NOMO-1 (cell line): ENCODE results near the gene MIA2.
"Not testable (repeated sequence)": the region's sequence is repeated elsewhere in the genome, so short reads cannot be mapped to it uniquely, and the experiment has no call there.

ENCODE experiments used
- DNase-seq, 2 experiments: peaks; one replicate each; lab custom pipeline; 2025; ENCODE audit not compliant: unreplicated experiment in 2 of 2; lab: John Stamatoyannopoulos, UW

Gene MIA2

GRCh38 chr14:39231751-39232553, 1.8 kb upstream of the MIA2 start:
- DNase-seq, result peak; percentile 43 to 66

GRCh38 chr14:39232554-39233415, 930 bp upstream of the MIA2 start:
- peak; percentile 42 to 69 for DNase-seq

GRCh38 chr14:39234986-39235385, 1.3 kb downstream of the MIA2 start:
- DNase-seq, result not testable (repeated sequence)

- not testable (repeated sequence) for DNase-seq
These were observed 1.8 kb downstream of the MIA2 start for GRCh38 chr14:39235466-39235865.

- no peak for DNase-seq
These were observed 7.1 kb downstream of the MIA2 start for GRCh38 chr14:39240769-39241168.

GRCh38 chr14:39241637-39242036, 7.9 kb downstream of the MIA2 start:
- no peak for DNase-seq

GRCh38 chr14:39243831-39244230, 10.1 kb downstream of the MIA2 start:
- no peak for DNase-seq

GRCh38 chr14:39246618-39247017, 12.9 kb downstream of the MIA2 start:
- no peak for DNase-seq

GRCh38 chr14:39247256-39247655, 13.5 kb downstream of the MIA2 start:
- DNase-seq, result no peak

GRCh38 chr14:39251547-39251946, 17.8 kb downstream of the MIA2 start:
- DNase-seq, result no peak

GRCh38 chr14:39257388-39257787, 23.7 kb downstream of the MIA2 start:
- not testable (repeated sequence) for DNase-seq

- DNase-seq, result no peak
These were observed 25.2 kb downstream of the MIA2 start for GRCh38 chr14:39258782-39259545.

- DNase-seq, result not testable (repeated sequence)
These were observed 26.4 kb downstream of the MIA2 start for GRCh38 chr14:39260161-39260560.

- not testable (repeated sequence) for DNase-seq
These were observed 28.5 kb downstream of the MIA2 start for GRCh38 chr14:39262214-39262613.

- no peak for DNase-seq
These were observed 30.3 kb downstream of the MIA2 start for GRCh38 chr14:39264057-39264456.

- no peak for DNase-seq
These were observed 30.8 kb downstream of the MIA2 start for GRCh38 chr14:39264558-39264957.

- peak; percentile 9 to 20 for DNase-seq
These were observed 31.3 kb downstream of the MIA2 start for GRCh38 chr14:39265033-39265432.

GRCh38 chr14:39265806-39266524, 32.2 kb downstream of the MIA2 start:
- peak; percentile 45 to 62 for DNase-seq

- DNase-seq, result peak in 1 of 2 experiments; percentile 47
These were observed 32.8 kb downstream of the MIA2 start for GRCh38 chr14:39266525-39266870.

GRCh38 chr14:39266871-39267607, 33.3 kb downstream of the MIA2 start:
- peak; percentile 79 to 89 for DNase-seq
